Measurements from ENCODE around the gene GRID2.

GRID2 gene

GRCh38 chr4:92658318-92658717, 354.6 kb downstream of the GRID2 start:
- no peak for ATAC-seq
- TF ChIP-seq ZNF70 (CRISPR knock-in tag; IDR thresholded peaks at IDR 0.05) (no peak), CREB5 (CRISPR knock-in tag; IDR thresholded peaks at IDR 0.05; ENCODE audit: low read depth) (no peak), POU6F1 (CRISPR knock-in tag; IDR thresholded peaks at IDR 0.05; ENCODE audit: borderline replicate concordance, low read depth) (no peak), ZFP3 (CRISPR knock-in tag; IDR thresholded peaks at IDR 0.05) (no peak), ESRRG (CRISPR knock-in tag; IDR thresholded peaks at IDR 0.05) (no peak), TOX (CRISPR knock-in tag; IDR thresholded peaks at IDR 0.05; ENCODE audit: borderline replicate concordance) (no peak), SNAI2 (CRISPR knock-in tag; IDR thresholded peaks at IDR 0.05) (no peak), ISL1 (CRISPR knock-in tag; IDR thresholded peaks at IDR 0.05) (no peak), PATZ1 (CRISPR knock-in tag; IDR thresholded peaks at IDR 0.05; ENCODE audit: borderline replicate concordance) (no peak), TSHZ2 (CRISPR knock-in tag; IDR thresholded peaks at IDR 0.05) (no peak), ZFP30 (CRISPR knock-in tag; IDR thresholded peaks at IDR 0.05) (no peak), OSR1 (CRISPR knock-in tag; IDR thresholded peaks at IDR 0.05) (no peak), BACH2 (CRISPR knock-in tag; IDR thresholded peaks at IDR 0.05; ENCODE audit: borderline replicate concordance) (no peak), RARB (CRISPR knock-in tag; IDR thresholded peaks at IDR 0.05) (no peak), ARNTL (CRISPR knock-in tag; IDR thresholded peaks at IDR 0.05; ENCODE audit: borderline replicate concordance, low read depth) (no peak), PPARA (CRISPR knock-in tag; IDR thresholded peaks at IDR 0.05; ENCODE audit: borderline replicate concordance) (no peak), ZC3H10 (CRISPR knock-in tag; IDR thresholded peaks at IDR 0.05) (no peak), TCF4 (CRISPR knock-in tag; IDR thresholded peaks at IDR 0.05; ENCODE audit: borderline replicate concordance) (no peak)

- ATAC-seq = no peak
- no peak for TF ChIP-seq TOX (CRISPR knock-in tag; IDR thresholded peaks at IDR 0.05; ENCODE audit: borderline replicate concordance)
- TF ChIP-seq ZFP30 (CRISPR knock-in tag; IDR thresholded peaks at IDR 0.05) = no peak
- TF ChIP-seq CSRNP3 (CRISPR knock-in tag; IDR thresholded peaks at IDR 0.05) = no peak
- TF ChIP-seq BACH2 (CRISPR knock-in tag; IDR thresholded peaks at IDR 0.05; ENCODE audit: borderline replicate concordance) = no peak
- TF ChIP-seq GLIS3 (CRISPR knock-in tag; IDR thresholded peaks at IDR 0.05) = no peak
- TF ChIP-seq PATZ1 (CRISPR knock-in tag; IDR thresholded peaks at IDR 0.05; ENCODE audit: borderline replicate concordance) = no peak
- no peak for TF ChIP-seq ZNF565 (CRISPR knock-in tag; conservative IDR thresholded peaks at IDR 0.05; ENCODE audit: low read depth)
- no peak for TF ChIP-seq ISL1 (CRISPR knock-in tag; IDR thresholded peaks at IDR 0.05)
- TF ChIP-seq TCF4 (CRISPR knock-in tag; IDR thresholded peaks at IDR 0.05; ENCODE audit: borderline replicate concordance) = no peak
- TF ChIP-seq SNAI2 (CRISPR knock-in tag; IDR thresholded peaks at IDR 0.05) = no peak
- no peak for TF ChIP-seq CSDC2 (CRISPR knock-in tag; IDR thresholded peaks at IDR 0.05)
- TF ChIP-seq ARNTL (CRISPR knock-in tag; IDR thresholded peaks at IDR 0.05; ENCODE audit: borderline replicate concordance, low read depth) = no peak
- no peak for TF ChIP-seq PPARA (CRISPR knock-in tag; IDR thresholded peaks at IDR 0.05; ENCODE audit: borderline replicate concordance)
- no peak for TF ChIP-seq ESRRG (CRISPR knock-in tag; IDR thresholded peaks at IDR 0.05)
- TF ChIP-seq POU6F1 (CRISPR knock-in tag; IDR thresholded peaks at IDR 0.05; ENCODE audit: borderline replicate concordance, low read depth) = no peak
- no peak for TF ChIP-seq ZFP3 (CRISPR knock-in tag; IDR thresholded peaks at IDR 0.05)
- TF ChIP-seq OSR1 (CRISPR knock-in tag; IDR thresholded peaks at IDR 0.05) = no peak
- no peak for TF ChIP-seq CREB5 (CRISPR knock-in tag; IDR thresholded peaks at IDR 0.05; ENCODE audit: low read depth)
Measured at GRCh38 chr4:92677805-92678204, 374.0 kb downstream of the GRID2 start.

Data from SK-N-SH treated with all-trans-retinoic acid at 6 μM for 48 hours (cell line).